NCI-H446 (cell line): ENCODE results near the gene OR9G4.

Source experiments
- DNase-seq, 2 experiments: peaks; one replicate each; lab custom pipeline; 2025; lab: John Stamatoyannopoulos, UW

OR9G4 gene

DNA sequence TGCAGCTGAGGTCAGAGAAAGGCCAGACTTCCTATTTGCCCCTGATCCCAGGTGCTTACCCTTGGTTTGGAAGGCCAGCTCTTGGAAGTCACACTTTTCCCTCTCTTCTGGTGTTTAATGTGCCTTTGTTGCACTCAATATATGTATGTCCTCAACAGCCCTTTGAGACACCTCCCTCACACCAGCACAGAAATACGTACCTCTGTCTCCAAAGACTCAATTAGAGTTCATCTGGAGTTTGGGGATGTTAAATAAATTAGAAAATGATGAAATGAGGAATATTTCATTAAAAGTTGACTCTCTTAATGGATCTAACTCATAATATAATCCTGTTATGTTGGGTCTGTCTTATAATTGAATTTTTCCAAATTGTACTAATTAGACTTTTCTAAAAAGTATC lies at the start of gene OR9G4:
Gene OR9G4, minus strand, starts transcription at position 101 of the 400 bp plus-strand sequence. CDS start 4,931 bp downstream, outside the sequence.
- no peak for DNase-seq

- peak; percentile 9 to 71 for DNase-seq
These were observed 35.0 kb upstream of the OR9G4 start for GRCh38 chr11:56783448-56784041.

GRCh38 chr11:56782167-56782847 lies 33.8 kb upstream of the OR9G4 start:
- DNase-seq: no peak

- no peak for DNase-seq
These were observed 28.3 kb upstream of the OR9G4 start for GRCh38 chr11:56776809-56777208.

GRCh38 chr11:56764976-56765375 lies 16.5 kb upstream of the OR9G4 start:
- DNase-seq: no peak

DNA sequence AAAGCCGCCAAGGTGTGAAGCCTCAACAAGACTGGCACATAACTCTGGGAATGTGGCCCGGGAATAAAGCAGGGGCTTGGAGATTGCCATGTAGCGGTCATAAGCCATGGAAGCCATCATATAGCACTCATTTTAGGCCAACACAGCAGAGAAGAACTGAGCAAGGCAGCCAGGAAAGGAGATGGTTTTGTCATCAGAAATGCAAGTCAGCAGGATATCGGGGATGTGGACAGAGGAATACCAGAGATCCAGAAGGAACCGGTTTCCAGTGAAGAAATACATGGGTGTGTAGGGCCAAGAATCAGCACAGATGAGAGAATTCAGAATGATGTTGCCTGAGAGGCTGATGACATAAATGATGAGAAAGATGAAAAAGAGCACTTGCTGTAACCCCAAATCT lies 3.0 kb upstream of the OR9G4 start:
- no peak for DNase-seq

DNA sequence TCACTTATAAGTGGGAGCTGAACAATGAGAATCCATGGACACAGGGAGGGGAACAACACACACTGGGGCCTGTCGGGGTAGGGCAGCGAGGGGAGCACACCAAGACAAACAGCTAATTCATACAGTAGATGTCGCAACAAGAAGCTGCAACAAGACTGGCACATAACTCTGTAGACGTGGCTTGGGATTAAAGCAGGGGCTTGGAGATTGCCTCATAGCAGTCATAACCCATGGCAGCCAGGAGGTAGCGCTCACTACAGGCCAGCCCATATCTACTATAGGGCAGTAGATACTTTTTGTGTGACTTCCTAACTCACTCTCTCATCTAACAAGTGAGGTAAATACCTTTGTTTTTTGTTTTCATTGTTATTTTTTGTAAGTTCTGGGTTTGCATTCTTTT lies 1.7 kb upstream of the OR9G4 start:
- no peak for DNase-seq

DNA sequence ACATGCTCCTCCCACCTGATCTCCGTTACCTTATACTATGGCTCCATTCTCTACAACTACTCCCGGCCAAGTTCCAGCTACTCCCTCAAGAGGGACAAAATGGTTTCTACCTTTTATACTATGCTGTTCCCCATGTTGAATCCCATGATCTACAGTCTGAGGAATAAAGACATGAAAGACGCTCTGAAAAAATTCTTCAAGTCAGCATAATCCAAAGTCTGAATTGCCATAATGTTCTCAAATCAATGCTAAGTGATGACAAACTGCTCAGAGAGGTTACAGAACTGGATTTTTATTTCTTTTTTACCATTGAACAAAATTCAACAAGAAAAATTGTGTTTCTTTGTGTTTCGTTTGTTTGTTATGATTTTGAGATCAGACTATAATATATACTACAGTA lies 7.6 kb downstream of the OR9G4 start:
- DNase-seq: no peak

- no peak for DNase-seq
These were observed 8.4 kb downstream of the OR9G4 start for GRCh38 chr11:56740107-56740506.

- DNase-seq: no peak
These were observed 28.0 kb downstream of the OR9G4 start for GRCh38 chr11:56720513-56720912.

DNA sequence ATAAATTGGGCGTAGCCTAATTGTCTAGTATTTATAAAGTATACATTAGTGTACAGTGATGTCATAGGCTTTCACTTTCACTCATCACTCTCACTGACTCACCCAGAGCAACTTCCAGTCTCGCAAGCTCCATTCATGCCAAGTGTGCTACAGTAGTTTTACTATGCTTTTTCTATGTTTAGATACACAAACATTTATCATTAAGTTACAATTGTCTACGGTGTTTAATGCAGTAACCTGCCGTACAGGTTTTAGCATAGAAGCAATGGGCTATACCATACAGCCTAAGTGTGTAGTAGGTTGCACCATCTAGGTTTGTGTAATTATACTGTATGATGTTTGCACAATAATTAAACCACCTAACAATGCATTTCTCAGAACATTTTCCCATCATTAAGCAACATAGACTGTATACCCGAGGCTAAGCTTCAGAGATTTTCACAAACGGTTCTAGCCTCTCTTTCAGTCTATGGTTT lies 32.1 kb downstream of the OR9G4 start:
- DNase-seq: no peak

- no peak for DNase-seq
These were observed 34.3 kb downstream of the OR9G4 start for GRCh38 chr11:56714206-56714605.

- DNase-seq: no peak
These were observed 42.0 kb downstream of the OR9G4 start for GRCh38 chr11:56706486-56706885.

- no peak for DNase-seq
These were observed 42.6 kb downstream of the OR9G4 start for GRCh38 chr11:56705784-56706396.

GRCh38 chr11:56700914-56701485 lies 47.5 kb downstream of the OR9G4 start:
- no peak for DNase-seq

DNA sequence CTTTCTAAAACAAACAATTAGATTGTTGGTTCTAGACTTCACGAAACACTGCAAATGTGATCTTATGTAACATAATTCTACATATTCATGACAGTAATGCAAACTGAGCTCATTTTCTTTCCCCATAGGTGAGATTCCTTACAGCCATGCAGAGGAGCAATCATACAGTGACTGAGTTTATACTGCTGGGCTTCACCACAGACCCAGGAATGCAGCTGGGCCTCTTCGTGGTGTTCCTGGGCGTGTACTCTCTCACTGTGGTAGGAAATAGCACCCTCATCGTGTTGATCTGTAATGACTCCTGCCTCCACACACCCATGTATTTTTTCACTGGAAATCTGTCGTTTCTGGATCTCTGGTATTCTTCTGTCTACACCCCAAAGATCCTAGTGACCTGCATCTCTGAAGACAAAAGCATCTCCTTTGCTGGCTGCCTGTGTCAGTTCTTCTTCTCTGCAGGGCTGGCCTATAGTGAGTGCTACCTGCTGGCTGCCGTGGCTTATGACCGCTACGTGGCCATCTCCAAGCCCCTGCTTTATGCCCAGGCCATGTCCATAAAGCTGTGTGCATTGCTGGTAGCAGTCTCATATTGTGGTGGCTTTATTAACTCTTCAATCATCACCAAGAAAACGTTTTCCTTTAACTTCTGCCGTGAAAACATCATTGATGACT lies 48.1 kb downstream of the OR9G4 start:
- DNase-seq: no peak

DNA sequence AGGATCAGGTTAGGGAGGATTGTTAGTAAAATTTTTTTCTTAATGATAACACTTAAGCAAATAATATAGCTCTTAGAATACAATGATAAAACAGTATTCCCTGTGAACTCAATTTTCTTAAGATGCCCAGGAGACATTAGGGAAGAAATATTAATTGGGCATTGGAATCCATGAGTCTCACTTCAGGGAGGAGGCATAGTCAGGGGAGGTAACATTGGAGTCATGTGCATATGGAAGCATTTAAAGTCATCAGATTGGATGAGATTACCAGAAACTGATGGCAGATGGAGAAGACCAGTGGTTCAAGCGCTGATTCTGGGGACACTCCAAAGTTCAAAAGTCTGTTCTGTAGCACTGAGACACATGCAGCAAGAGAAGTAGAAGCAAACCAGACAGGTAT lies 49.7 kb downstream of the OR9G4 start, which contains the start of gene OR9G1:
Gene OR9G1, plus strand, starts transcription at position 301 of the 400 bp plus-strand sequence. CDS start 1,293 bp downstream, outside the sequence.
- no peak for DNase-seq

DNA sequence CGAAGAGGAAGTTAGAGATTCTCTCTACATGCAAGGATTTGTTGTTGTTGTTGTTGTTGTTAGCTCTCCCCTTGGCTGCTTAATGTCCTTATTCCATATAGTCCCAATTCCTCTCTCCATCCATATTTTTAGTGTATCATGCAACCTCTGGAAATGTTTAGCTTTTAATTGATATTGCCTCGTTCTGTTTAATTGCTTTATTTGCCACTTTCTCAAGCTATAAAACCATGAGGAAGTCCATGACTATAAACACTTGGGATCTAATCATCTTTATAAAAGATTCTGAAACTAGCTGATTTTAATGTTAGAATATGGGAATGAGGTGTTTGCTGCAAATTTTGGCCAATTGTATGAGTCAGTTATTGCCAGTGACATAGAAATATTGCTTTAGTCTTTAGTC lies 55.1 kb downstream of the OR9G4 start:
- no peak for DNase-seq
